NCI-H2227 (cell line): ENCODE results near the gene UACA.
"Not testable (repeated sequence)": the region's sequence is repeated elsewhere in the genome, so short reads cannot be mapped to it uniquely, and the experiment has no call there.

Source experiments
- DNase-seq: peaks from one replicate; lab custom pipeline; 2025; ENCODE audit not compliant: unreplicated experiment; lab: John Stamatoyannopoulos, UW

Gene UACA

GRCh38 chr15:70758790-70759462 lies 4.4 kb downstream of the UACA start:
- no peak for DNase-seq

- no peak for DNase-seq
Observed at GRCh38 chr15:70757627-70758026, 5.7 kb downstream of the UACA start.

GRCh38 chr15:70754862-70755261 lies 8.5 kb downstream of the UACA start:
- no peak for DNase-seq

- no peak for DNase-seq
Observed at GRCh38 chr15:70753101-70753829, 10.1 kb downstream of the UACA start.

- no peak for DNase-seq
Observed at GRCh38 chr15:70752193-70752635, 11.1 kb downstream of the UACA start.

GRCh38 chr15:70750203-70750869 lies 13.0 kb downstream of the UACA start:
- DNase-seq: no peak

GRCh38 chr15:70748281-70748747 lies 15.0 kb downstream of the UACA start:
- no peak for DNase-seq

GRCh38 chr15:70746598-70746997 lies 16.8 kb downstream of the UACA start:
- not testable (repeated sequence) for DNase-seq

GRCh38 chr15:70742928-70743327 lies 20.4 kb downstream of the UACA start:
- no peak for DNase-seq

- DNase-seq: no peak
Observed at GRCh38 chr15:70741677-70742293, 21.6 kb downstream of the UACA start.

- DNase-seq: no peak
Observed at GRCh38 chr15:70741107-70741531, 22.2 kb downstream of the UACA start.

GRCh38 chr15:70735040-70735439 lies 28.3 kb downstream of the UACA start:
- DNase-seq: not testable (repeated sequence)

GRCh38 chr15:70729164-70729563 lies 34.2 kb downstream of the UACA start:
- DNase-seq: no peak

GRCh38 chr15:70726753-70727152 lies 36.6 kb downstream of the UACA start:
- DNase-seq: no peak

GRCh38 chr15:70723927-70724326 lies 39.4 kb downstream of the UACA start:
- DNase-seq: no peak

GRCh38 chr15:70723122-70723422 lies 40.3 kb downstream of the UACA start:
- DNase-seq: no peak

GRCh38 chr15:70722266-70723121 lies 40.9 kb downstream of the UACA start:
- DNase-seq: peak; percentile 26

GRCh38 chr15:70720228-70721016 lies 42.9 kb downstream of the UACA start:
- no peak for DNase-seq

GRCh38 chr15:70717237-70717793 lies 46.0 kb downstream of the UACA start:
- no peak for DNase-seq
